ENCODE results near the gene TMEM94. TPM values are rescaled to one million over a fixed set of nuclear protein-coding genes. Genes with fewer than 3 reads are reported as not detected.

The TMEM94 gene
- total and polyA plus RNA-seq, 2 of the 13 experiments (the other 11 are each of a cell fraction or from before 2014, with no cell fraction given) = 32.6 to 134 TPM

DNA sequence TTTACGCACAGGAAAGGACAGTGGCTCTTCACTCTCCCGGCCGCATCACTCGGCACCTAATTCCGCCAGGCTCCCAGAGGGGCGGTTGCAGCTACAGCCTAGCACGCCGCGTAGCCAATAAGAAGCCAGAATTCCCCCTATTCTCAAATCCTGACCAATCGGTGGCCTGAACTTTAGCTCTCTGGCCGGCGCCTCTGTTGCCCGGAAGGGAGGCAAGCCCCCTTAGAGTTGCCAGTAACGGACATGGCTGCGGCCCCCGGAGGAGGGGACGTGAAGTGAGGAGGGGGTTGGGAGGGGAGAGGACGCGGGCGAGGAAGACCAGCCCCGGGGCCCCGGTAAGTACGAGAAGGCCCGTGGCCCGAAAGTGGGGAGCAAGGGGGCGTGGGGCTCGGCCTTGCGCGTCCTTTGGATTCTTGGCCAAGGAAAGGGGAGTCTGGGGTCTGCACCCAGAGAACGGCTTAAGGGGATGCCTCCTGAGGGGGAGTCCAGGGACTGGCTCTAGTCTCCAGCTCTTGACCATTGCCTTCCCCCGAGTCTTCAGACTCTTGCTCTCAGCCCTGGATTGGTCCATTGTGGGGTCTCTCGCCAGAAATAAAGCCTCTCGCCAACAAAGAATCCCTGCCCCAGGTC lies at the start of gene TMEM94 (continued):
- TF ChIP-seq ZNF484 (CRISPR knock-in tag; IDR thresholded peaks at IDR 0.05; ENCODE audit: borderline replicate concordance, low read depth) (0 out of 2 replicates have a peak, but pooled peaks have one; percentile 16), ZNF747 (CRISPR knock-in tag; IDR thresholded peaks at IDR 0.05; ENCODE audit: borderline replicate concordance) (peak; percentile 65; the same call in 1 of the 2 replicates), ZNF3 (CRISPR knock-in tag; IDR thresholded peaks at IDR 0.05) (no peak), ZNF709 (CRISPR knock-in tag; IDR thresholded peaks at IDR 0.05) (no peak), CHCHD3 (CRISPR knock-in tag; IDR thresholded peaks at IDR 0.05) (no peak), NBN (conservative IDR thresholded peaks at IDR 0.05) (no peak), SIX4 (CRISPR knock-in tag; IDR thresholded peaks at IDR 0.05) (peak; percentile 9; the same call in 1 of the 2 replicates), DMAP1 (CRISPR knock-in tag; IDR thresholded peaks at IDR 0.05) (0 out of 2 replicates have a peak, but pooled peaks have one; percentile 40), ZSCAN9 (CRISPR knock-in tag; IDR thresholded peaks at IDR 0.05; ENCODE audit: borderline replicate concordance) (no peak), SMAD3 (CRISPR knock-in tag; IDR thresholded peaks at IDR 0.05) (0 out of 2 replicates have a peak, but pooled peaks have one; percentile 25), JUND (CRISPR knock-in tag; IDR thresholded peaks at IDR 0.05) (no peak), FOXA3 (CRISPR knock-in tag; IDR thresholded peaks at IDR 0.05) (no peak; the same call in 1 of the 2 replicates), ZNF776 (CRISPR knock-in tag; IDR thresholded peaks at IDR 0.05) (peak; percentile 62; the same call in 1 of the 2 replicates), HDAC1 (CRISPR knock-in tag; IDR thresholded peaks at IDR 0.05) (no peak; the same call in 1 of the 2 replicates), ZFAT (CRISPR knock-in tag; conservative IDR thresholded peaks at IDR 0.05) (no peak), ZNF432 (CRISPR knock-in tag; IDR thresholded peaks at IDR 0.05; ENCODE audit: borderline replicate concordance) (no peak), ZFX (CRISPR knock-in tag; IDR thresholded peaks at IDR 0.05; ENCODE audit: low read depth) (peak; percentile 79; the same call in 1 of the 2 replicates), ARHGAP35 (CRISPR knock-in tag; IDR thresholded peaks at IDR 0.05; ENCODE audit: borderline replicate concordance) (0 out of 2 replicates have a peak, but pooled peaks have one; percentile 16), ZNF749 (CRISPR knock-in tag; IDR thresholded peaks at IDR 0.05; ENCODE audit: borderline replicate concordance) (no peak)
- TF ChIP-seq, protein P1, sequence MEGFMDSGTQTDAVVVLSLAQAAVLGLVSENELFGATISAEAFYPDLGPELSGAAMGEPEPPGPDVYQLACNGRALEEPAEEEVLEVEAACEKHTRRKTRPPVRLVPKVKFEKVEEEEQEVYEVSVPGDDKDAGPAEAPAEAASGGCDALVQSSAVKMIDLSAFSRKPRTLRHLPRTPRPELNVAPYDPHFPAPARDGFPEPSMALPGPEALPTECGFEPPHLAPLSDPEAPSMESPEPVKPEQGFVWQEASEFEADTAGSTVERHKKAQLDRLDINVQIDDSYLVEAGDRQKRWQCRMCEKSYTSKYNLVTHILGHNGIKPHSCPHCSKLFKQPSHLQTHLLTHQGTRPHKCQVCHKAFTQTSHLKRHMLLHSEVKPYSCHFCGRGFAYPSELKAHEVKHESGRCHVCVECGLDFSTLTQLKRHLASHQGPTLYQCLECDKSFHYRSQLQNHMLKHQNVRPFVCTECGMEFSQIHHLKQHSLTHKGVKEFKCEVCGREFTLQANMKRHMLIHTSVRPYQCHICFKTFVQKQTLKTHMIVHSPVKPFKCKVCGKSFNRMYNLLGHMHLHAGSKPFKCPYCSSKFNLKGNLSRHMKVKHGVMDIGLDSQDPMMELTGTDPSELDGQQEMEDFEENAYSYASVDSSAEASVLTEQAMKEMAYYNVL (CRISPR knock-in tag; IDR thresholded peaks at IDR 0.05; ENCODE audit: borderline replicate concordance) = 0 out of 2 replicates have a peak, but pooled peaks have one; percentile 64
- TF ChIP-seq, protein P2, sequence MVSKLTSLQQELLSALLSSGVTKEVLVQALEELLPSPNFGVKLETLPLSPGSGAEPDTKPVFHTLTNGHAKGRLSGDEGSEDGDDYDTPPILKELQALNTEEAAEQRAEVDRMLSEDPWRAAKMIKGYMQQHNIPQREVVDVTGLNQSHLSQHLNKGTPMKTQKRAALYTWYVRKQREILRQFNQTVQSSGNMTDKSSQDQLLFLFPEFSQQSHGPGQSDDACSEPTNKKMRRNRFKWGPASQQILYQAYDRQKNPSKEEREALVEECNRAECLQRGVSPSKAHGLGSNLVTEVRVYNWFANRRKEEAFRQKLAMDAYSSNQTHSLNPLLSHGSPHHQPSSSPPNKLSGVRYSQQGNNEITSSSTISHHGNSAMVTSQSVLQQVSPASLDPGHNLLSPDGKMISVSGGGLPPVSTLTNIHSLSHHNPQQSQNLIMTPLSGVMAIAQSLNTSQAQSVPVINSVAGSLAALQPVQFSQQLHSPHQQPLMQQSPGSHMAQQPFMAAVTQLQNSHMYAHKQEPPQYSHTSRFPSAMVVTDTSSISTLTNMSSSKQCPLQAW (CRISPR knock-in tag; IDR thresholded peaks at IDR 0.05) = peak; percentile 89; the same call in 1 of the 2 replicates
- TF ChIP-seq, protein P3, sequence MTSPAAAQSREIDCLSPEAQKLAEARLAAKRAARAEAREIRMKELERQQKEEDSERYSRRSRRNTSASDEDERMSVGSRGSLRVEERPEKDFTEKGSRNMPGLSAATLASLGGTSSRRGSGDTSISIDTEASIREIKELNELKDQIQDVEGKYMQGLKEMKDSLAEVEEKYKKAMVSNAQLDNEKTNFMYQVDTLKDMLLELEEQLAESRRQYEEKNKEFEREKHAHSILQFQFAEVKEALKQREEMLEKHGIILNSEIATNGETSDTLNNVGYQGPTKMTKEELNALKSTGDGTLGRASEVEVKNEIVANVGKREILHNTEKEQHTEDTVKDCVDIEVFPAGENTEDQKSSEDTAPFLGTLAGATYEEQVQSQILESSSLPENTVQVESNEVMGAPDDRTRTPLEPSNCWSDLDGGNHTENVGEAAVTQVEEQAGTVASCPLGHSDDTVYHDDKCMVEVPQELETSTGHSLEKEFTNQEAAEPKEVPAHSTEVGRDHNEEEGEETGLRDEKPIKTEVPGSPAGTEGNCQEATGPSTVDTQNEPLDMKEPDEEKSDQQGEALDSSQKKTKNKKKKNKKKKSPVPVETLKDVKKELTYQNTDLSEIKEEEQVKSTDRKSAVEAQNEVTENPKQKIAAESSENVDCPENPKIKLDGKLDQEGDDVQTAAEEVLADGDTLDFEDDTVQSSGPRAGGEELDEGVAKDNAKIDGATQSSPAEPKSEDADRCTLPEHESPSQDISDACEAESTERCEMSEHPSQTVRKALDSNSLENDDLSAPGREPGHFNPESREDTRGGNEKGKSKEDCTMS (CRISPR knock-in tag; conservative IDR thresholded peaks at IDR 0.05) = no peak
- TF ChIP-seq, protein P4, sequence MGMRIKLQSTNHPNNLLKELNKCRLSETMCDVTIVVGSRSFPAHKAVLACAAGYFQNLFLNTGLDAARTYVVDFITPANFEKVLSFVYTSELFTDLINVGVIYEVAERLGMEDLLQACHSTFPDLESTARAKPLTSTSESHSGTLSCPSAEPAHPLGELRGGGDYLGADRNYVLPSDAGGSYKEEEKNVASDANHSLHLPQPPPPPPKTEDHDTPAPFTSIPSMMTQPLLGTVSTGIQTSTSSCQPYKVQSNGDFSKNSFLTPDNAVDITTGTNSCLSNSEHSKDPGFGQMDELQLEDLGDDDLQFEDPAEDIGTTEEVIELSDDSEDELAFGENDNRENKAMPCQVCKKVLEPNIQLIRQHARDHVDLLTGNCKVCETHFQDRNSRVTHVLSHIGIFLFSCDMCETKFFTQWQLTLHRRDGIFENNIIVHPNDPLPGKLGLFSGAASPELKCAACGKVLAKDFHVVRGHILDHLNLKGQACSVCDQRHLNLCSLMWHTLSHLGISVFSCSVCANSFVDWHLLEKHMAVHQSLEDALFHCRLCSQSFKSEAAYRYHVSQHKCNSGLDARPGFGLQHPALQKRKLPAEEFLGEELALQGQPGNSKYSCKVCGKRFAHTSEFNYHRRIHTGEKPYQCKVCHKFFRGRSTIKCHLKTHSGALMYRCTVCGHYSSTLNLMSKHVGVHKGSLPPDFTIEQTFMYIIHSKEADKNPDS (CRISPR knock-in tag; IDR thresholded peaks at IDR 0.05) = no peak

Data from HepG2 (cell line).